KMS-11 (cell line): ENCODE measurements around the gene FAM136A.

Experiments used
- H2AFZ ChIP-seq: fragments of 200-600 bp; sonication (generic); 2 replicates; pipeline ENCODE4 v1.6.1; 2016; ENCODE audit warnings: antibody characterized with exemption, mixed run types, low read depth
- H3K27ac ChIP-seq: fragments of 200-600 bp; sonication (generic); 2 replicates; pipeline ENCODE4 v1.6.1; 2016; ENCODE audit warnings: mild to moderate bottlenecking, mixed run types
- H3K27me3 ChIP-seq: fragments of 200-600 bp; sonication (generic); 2 replicates; pipeline ENCODE4 v1.6.1; 2017; ENCODE audit warnings: mild to moderate bottlenecking, low read depth, mixed run types, moderate library complexity; ENCODE audit not compliant: insufficient read depth
- H3K36me3 ChIP-seq: fragments of 200-600 bp; sonication (generic); 2 replicates; pipeline ENCODE4 v1.6.1; 2017; ENCODE audit warnings: mild to moderate bottlenecking, mixed run types; ENCODE audit not compliant: insufficient read depth
- H3K4me1 ChIP-seq: fragments of 200-600 bp; sonication (generic); 2 replicates; pipeline ENCODE4 v1.6.1; 2016; ENCODE audit warnings: mild to moderate bottlenecking, low read depth, mixed run types; ENCODE audit not compliant: poor library complexity, severe bottlenecking
- H3K4me2 ChIP-seq: fragments of 200-600 bp; sonication (generic); 2 replicates; pipeline ENCODE4 v1.7.0; 2016; ENCODE audit warnings: mild to moderate bottlenecking, mixed run types
- H3K4me3 ChIP-seq: fragments of 200-600 bp; sonication (generic); IDR thresholded peaks from 2 replicates; pipeline ENCODE4 v1.6.1; 2017; ENCODE audit warnings: low read depth, low read length, mixed read lengths; ENCODE audit not compliant: insufficient read depth
- H3K79me2 ChIP-seq: fragments of 200-600 bp; sonication (generic); 2 replicates; pipeline ENCODE4 v1.6.1; 2016; ENCODE audit warnings: low read depth, mixed run types; ENCODE audit not compliant: insufficient read depth
- H3K9ac ChIP-seq: fragments of 200-600 bp; sonication (generic); 2 replicates; pipeline ENCODE4 v1.6.1; 2016; ENCODE audit warnings: mild to moderate bottlenecking, mixed run types
- H4K20me1 ChIP-seq: fragments of 200-600 bp; sonication (generic); 2 replicates; pipeline ENCODE4 v1.6.1; 2016; ENCODE audit warnings: mild to moderate bottlenecking, mixed run types; ENCODE audit not compliant: insufficient read depth
- TF ChIP-seq, protein P1 (sequence below): fragments of 200-600 bp; sonication (generic); conservative IDR thresholded peaks from 2 replicates; pipeline ENCODE4 v1.6.1; 2017; ENCODE audit warnings: low read depth, mild to moderate bottlenecking, antibody characterized with exemption, low read length, moderate library complexity, mixed read lengths

Gene FAM136A

DNA sequence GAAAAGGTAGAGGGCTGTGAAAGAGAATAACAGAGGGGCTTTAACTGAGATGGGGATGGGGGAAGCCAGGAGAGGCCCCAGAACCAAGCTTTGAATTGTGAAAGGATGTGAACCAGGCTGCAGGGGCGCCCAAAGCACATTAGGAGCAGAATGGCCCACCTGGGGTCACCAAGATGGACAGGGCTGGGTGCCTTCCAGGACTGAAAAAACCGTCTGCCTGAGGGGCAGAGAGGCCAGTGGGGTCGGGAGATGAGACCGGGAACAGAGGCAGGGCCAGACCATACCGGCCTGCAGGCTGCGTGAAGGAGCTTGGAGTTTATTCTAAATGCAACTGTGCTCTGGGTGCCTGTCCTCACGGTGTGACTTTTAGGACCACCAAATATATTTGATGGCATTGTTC, 29.1 kb upstream of the FAM136A start:
- no peaks in the 10 kb centered on the region for H3K79me2 ChIP-seq
- no peak overlapping the region for H3K4me3 ChIP-seq
- H3K4me1 ChIP-seq: no peaks in the 10 kb centered on the region
- H3K9ac ChIP-seq: no peak overlapping the region
- H4K20me1 ChIP-seq: no peaks in the 10 kb centered on the region
- no peak overlapping the region for H3K27ac ChIP-seq
- no peak overlapping the region for H3K4me2 ChIP-seq
- TF ChIP-seq, protein P1, sequence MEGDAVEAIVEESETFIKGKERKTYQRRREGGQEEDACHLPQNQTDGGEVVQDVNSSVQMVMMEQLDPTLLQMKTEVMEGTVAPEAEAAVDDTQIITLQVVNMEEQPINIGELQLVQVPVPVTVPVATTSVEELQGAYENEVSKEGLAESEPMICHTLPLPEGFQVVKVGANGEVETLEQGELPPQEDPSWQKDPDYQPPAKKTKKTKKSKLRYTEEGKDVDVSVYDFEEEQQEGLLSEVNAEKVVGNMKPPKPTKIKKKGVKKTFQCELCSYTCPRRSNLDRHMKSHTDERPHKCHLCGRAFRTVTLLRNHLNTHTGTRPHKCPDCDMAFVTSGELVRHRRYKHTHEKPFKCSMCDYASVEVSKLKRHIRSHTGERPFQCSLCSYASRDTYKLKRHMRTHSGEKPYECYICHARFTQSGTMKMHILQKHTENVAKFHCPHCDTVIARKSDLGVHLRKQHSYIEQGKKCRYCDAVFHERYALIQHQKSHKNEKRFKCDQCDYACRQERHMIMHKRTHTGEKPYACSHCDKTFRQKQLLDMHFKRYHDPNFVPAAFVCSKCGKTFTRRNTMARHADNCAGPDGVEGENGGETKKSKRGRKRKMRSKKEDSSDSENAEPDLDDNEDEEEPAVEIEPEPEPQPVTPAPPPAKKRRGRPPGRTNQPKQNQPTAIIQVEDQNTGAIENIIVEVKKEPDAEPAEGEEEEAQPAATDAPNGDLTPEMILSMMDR: no peak
- H3K36me3 ChIP-seq: no peaks in the 10 kb centered on the region
- no peak overlapping the region for H2AFZ ChIP-seq
- no peaks in the 10 kb centered on the region for H3K27me3 ChIP-seq

DNA sequence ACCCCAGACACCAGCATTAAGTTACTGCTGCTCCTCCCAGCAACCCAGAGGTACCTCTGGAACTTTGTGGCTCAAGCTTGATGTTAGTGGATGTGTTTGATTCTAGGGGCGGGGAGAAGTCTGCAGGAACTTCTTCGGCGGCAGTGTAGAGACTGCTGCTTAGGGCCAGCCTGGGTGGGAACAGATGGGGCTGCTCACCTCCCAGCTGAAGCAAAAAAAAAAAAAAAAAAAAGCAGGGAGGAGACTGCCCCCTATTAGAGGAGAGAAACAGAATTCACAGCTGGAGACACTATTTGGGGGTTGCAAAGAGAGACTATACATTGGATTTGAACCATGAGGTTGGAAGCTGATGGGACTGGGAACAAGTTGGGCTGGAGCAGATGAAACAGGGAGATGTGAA, 28.6 kb upstream of the FAM136A start:
- Histone ChIP-seq H3K4me2 (no peak overlapping the region), H3K27me3 (no peaks in the 10 kb centered on the region), H3K27ac (no peak overlapping the region), H3K36me3 (no peaks in the 10 kb centered on the region), H3K9ac (no peak overlapping the region), H4K20me1 (no peaks in the 10 kb centered on the region), H3K4me3 (no peak overlapping the region), H3K4me1 (no peaks in the 10 kb centered on the region), H3K79me2 (no peaks in the 10 kb centered on the region), H2AFZ (no peak overlapping the region)
- TF ChIP-seq, protein P1: no peak

DNA sequence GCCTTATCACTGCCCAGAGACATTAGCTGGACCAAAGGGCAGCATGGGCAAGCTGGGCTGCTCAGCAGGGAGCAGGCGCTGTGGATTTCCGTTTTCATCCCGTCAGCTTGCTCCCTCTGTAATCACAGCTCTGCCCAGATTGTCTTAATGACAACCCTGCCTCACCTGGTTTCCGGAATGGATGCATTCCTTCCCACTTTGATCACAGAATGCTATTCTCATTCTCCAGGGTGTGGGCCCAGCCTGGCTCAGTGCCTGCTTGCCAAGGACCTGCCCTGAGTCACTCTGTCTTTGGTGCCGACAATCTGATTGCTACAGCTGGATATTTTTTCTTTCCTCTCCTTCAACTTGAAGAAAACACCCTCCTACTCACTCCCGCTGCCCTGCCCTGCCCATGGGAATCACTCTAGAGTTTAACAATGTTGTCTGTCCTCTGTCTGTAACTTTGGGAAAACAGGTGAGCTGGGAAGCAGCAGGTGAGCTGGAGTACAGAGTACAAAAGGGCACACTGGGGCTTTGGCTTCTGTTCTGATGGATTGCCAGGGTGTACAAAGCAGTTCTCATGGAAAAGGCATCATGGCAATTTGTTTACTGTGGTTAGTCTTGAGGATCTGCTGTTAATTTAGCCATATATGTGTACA, 27.2 kb upstream of the FAM136A start:
- TF ChIP-seq, protein P1: no peak
- Histone ChIP-seq H2AFZ (no peak overlapping the region), H3K4me2 (no peak overlapping the region)

DNA sequence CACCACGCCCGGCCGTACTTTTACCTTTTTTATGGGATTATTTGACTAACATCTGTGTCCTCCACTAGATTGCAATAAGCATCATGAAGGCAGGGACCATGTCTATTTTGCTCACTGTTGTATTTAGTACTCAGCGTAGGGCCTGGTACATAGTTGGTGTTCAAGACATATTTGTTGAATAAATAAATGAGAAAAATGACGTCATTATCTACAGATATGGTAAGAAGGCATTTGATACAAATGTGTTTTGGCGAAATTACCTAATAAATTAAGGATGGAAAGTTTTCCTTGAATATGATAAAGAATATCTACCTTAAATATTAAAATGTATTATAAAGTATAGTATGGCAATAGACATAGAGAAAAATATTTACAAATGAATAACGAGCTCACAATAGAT, 24.0 kb upstream of the FAM136A start:
- H3K4me3 ChIP-seq: no peak overlapping the region

More for the DNA sequence above, 27.2 kb upstream of the FAM136A start:
- no peaks in the 10 kb centered on the region for H3K36me3 ChIP-seq
- no peaks in the 10 kb centered on the region for H3K4me1 ChIP-seq
- no peak overlapping the region for H3K27ac ChIP-seq
- no peaks in the 10 kb centered on the region for H4K20me1 ChIP-seq
- no peak overlapping the region for H3K9ac ChIP-seq
- no peaks in the 10 kb centered on the region for H3K27me3 ChIP-seq
- no peak overlapping the region for H3K4me3 ChIP-seq
- H3K79me2 ChIP-seq: no peaks in the 10 kb centered on the region

More for the DNA sequence above, 24.0 kb upstream of the FAM136A start:
- H3K4me1 ChIP-seq: no peaks in the 10 kb centered on the region
- H4K20me1 ChIP-seq: no peaks in the 10 kb centered on the region
- H2AFZ ChIP-seq: no peak overlapping the region
- no peak overlapping the region for H3K9ac ChIP-seq
- H3K4me2 ChIP-seq: no peak overlapping the region
- H3K79me2 ChIP-seq: no peaks in the 10 kb centered on the region
- TF ChIP-seq, protein P1: no peak
- H3K36me3 ChIP-seq: no peaks in the 10 kb centered on the region
- H3K27me3 ChIP-seq: no peaks in the 10 kb centered on the region
- no peak overlapping the region for H3K27ac ChIP-seq
